NCI-H1694 treated with DMSO at 0.1 percent for 48 hours (cell line): ENCODE measurements around the gene SST.
"Not testable (repeated sequence)": the region's sequence is repeated elsewhere in the genome, so short reads cannot be mapped to it uniquely, and the experiment has no call there.

ENCODE experiments used
- DNase-seq: peaks from one replicate; lab custom pipeline; 2025; lab: John Stamatoyannopoulos, UW

The SST gene

GRCh38 chr3:187684444-187684843 is 14.2 kb upstream of the SST start:
- DNase-seq: no peak

- not testable (repeated sequence) for DNase-seq
Measured at GRCh38 chr3:187681756-187682155, 11.6 kb upstream of the SST start.

GRCh38 chr3:187679638-187680396 is 9.6 kb upstream of the SST start:
- peak; percentile 25 for DNase-seq

GRCh38 chr3:187678726-187679268 is 8.6 kb upstream of the SST start:
- peak; percentile 26 for DNase-seq

GRCh38 chr3:187677604-187678003 is 7.4 kb upstream of the SST start:
- DNase-seq: no peak

GRCh38 chr3:187673012-187673411 is 2.8 kb upstream of the SST start:
- no peak for DNase-seq

GRCh38 chr3:187667526-187667925 is 2.7 kb downstream of the SST start:
- no peak for DNase-seq

GRCh38 chr3:187665764-187666402 is 4.3 kb downstream of the SST start:
- DNase-seq: no peak

- DNase-seq: no peak
Measured at GRCh38 chr3:187665010-187665409, 5.2 kb downstream of the SST start.

GRCh38 chr3:187662848-187663409 is 7.3 kb downstream of the SST start:
- no peak for DNase-seq

GRCh38 chr3:187661267-187661666 is 8.9 kb downstream of the SST start:
- no peak for DNase-seq

GRCh38 chr3:187651282-187651681 is 18.9 kb downstream of the SST start:
- no peak for DNase-seq

GRCh38 chr3:187648177-187648576 is 22.0 kb downstream of the SST start:
- DNase-seq: no peak

- DNase-seq: no peak
Measured at GRCh38 chr3:187646906-187647660, 23.1 kb downstream of the SST start.

- not testable (repeated sequence) for DNase-seq
Measured at GRCh38 chr3:187645379-187645778, 24.8 kb downstream of the SST start.

- DNase-seq: no peak
Measured at GRCh38 chr3:187642861-187643260, 27.3 kb downstream of the SST start.

- DNase-seq: no peak
Measured at GRCh38 chr3:187641320-187642016, 28.7 kb downstream of the SST start.

GRCh38 chr3:187640569-187641059 is 29.6 kb downstream of the SST start:
- DNase-seq: no peak

- no peak for DNase-seq
Measured at GRCh38 chr3:187639927-187640568, 30.1 kb downstream of the SST start.

- no peak for DNase-seq
Measured at GRCh38 chr3:187636528-187636927, 33.7 kb downstream of the SST start.

GRCh38 chr3:187630404-187630803 is 39.8 kb downstream of the SST start:
- no peak for DNase-seq
